Endothelial cell of umbilical vein (primary cell): ENCODE results near the gene PPP1R9A. TPM values are rescaled to one million over a fixed set of nuclear protein-coding genes. Genes with fewer than 3 reads are reported as not detected.

Experiments
- BruUV-seq: library from RNA; stranded (reverse); fragments of 400-500 nt; replicated peaks from 2 replicates; lab custom pipeline; 2021; lab: Mats Ljungman, UMichigan
- CTCF ChIA-PET: fragments of 300-600, 350-600 bp; sonication (Branson Sonifier 250); formaldehyde crosslinking; loops from one replicate; lab custom pipeline; 2021; ENCODE audit warnings: antibody characterized with exemption, inconsistent platforms; lab: Charles Lee
- POLR2A ChIA-PET: fragments of 300-600, 350-600 bp; sonication (Branson Sonifier 250); formaldehyde crosslinking; loops from one replicate; lab custom pipeline; 2021; ENCODE audit warnings: antibody characterized with exemption, inconsistent platforms; lab: Charles Lee
- DNase-seq: peaks from one replicate; pipeline ENCODE4 v3.0.0-alpha.2; 2011; ENCODE audit warnings: low read depth, low spot score
- FAIRE-seq: peaks from 2 replicates; lab custom pipeline; 2011; peaks lifted over from hg19 to GRCh38; lab: Jason Lieb, UNC
- H2AFZ ChIP-seq: 2 replicates; pipeline ENCODE4 v1.6.0; 2012; ENCODE audit warnings: low read depth, low read length, control low read depth, inconsistent platforms
- H3K27ac ChIP-seq: 2 replicates; pipeline ENCODE4 v1.5.1; 2011; ENCODE audit warnings: low read depth, mild to moderate bottlenecking, control low read depth, low read length, moderate library complexity; ENCODE audit not compliant: insufficient read depth
- H3K27me3 ChIP-seq, 2 experiments: 2 replicates each; pipeline versions ENCODE4 v1.6.0 to v1.6.1; 2011; ENCODE audit warnings: low read length in 2 of 2, mixed read lengths in 1 of 2; ENCODE audit not compliant: control insufficient read depth in 2 of 2, insufficient read depth in 2 of 2
- H3K36me3 ChIP-seq, 2 experiments: 2 replicates in 1 of 2; 3 replicates in 1 of 2; pipeline ENCODE4 v1.5.1; 2011; ENCODE audit warnings: low read length in 2 of 2, mild to moderate bottlenecking in 1 of 2, moderate library complexity in 1 of 2; ENCODE audit not compliant: control insufficient read depth in 2 of 2, insufficient read depth in 2 of 2; ENCODE audit errors: extremely low read depth in 1 of 2
- H3K4me1 ChIP-seq: 3 replicates; pipeline ENCODE4 v1.5.1; 2011; ENCODE audit warnings: mild to moderate bottlenecking, low read length; ENCODE audit not compliant: control insufficient read depth, insufficient read depth; ENCODE audit errors: extremely low read depth
- H3K4me2 ChIP-seq: 2 replicates; pipeline ENCODE4 v1.6.1; 2011; ENCODE audit warnings: low read length, control low read depth, mixed read lengths; ENCODE audit not compliant: insufficient read depth
- H3K4me3 ChIP-seq, 3 experiments: fragments of 200-600 bp in 1 of 3; sonication (generic), shearing (Covaris generic) in 1 of 3; replicated peaks in 1 of 3; 2 replicates each; pipeline ENCODE4 v1.5.1; 2011 to 2016; ENCODE audit warnings: control low read depth in 3 of 3, low read length in 3 of 3, mild to moderate bottlenecking in 2 of 3, inconsistent platforms in 1 of 3, low read depth in 1 of 3, moderate library complexity in 1 of 3; ENCODE audit not compliant: insufficient read depth in 1 of 3
- H3K79me2 ChIP-seq: 2 replicates; pipeline ENCODE4 v1.6.0; 2012; ENCODE audit warnings: low read length, inconsistent platforms; ENCODE audit not compliant: control insufficient read depth, insufficient read depth
- H3K9ac ChIP-seq: replicated peaks from 2 replicates; pipeline ENCODE3; 2011; ENCODE audit warnings: low read length, control low read depth; ENCODE audit not compliant: insufficient read depth; ENCODE audit errors: extremely low read depth
- H3K9me1 ChIP-seq: replicated peaks from 3 replicates; pipeline ENCODE4 v1.6.0; 2011; ENCODE audit warnings: mild to moderate bottlenecking, low read length; ENCODE audit not compliant: control insufficient read depth, insufficient read depth; ENCODE audit errors: extremely low read depth
- H3K9me3 ChIP-seq: replicated peaks from 2 replicates; pipeline ENCODE4 v1.5.1; 2012; ENCODE audit warnings: low read length, inconsistent platforms; ENCODE audit not compliant: control insufficient read depth, insufficient read depth
- H4K20me1 ChIP-seq: replicated peaks from 2 replicates; pipeline ENCODE3; 2011; ENCODE audit warnings: mild to moderate bottlenecking, low read length; ENCODE audit not compliant: control insufficient read depth, insufficient read depth; ENCODE audit errors: extremely low read depth
- CTCF ChIP-seq, 2 donors: IDR thresholded peaks; 1 replicate in 1 of 2; 2 replicates in 1 of 2; pipeline ENCODE4 v1.5.1; 2011; ENCODE audit warnings: low read length in 2 of 2, mild to moderate bottlenecking in 2 of 2, moderate library complexity in 2 of 2, control low read depth in 1 of 2, inconsistent platforms in 1 of 2, low read depth in 1 of 2; ENCODE audit not compliant: insufficient read depth in 1 of 2; ENCODE audit errors: extremely low read depth in 1 of 2
- EZH2 ChIP-seq: IDR thresholded peaks from 2 replicates; pipeline ENCODE4 v1.6.1; 2012; ENCODE audit warnings: borderline replicate concordance, low read depth, mild to moderate bottlenecking, moderate library complexity, low read length, inconsistent platforms; ENCODE audit not compliant: severe bottlenecking
- FOS ChIP-seq: IDR thresholded peaks from 2 replicates; pipeline ENCODE4 v1.6.1; 2011; ENCODE audit warnings: mild to moderate bottlenecking, low read length, moderate library complexity, borderline replicate concordance; ENCODE audit not compliant: insufficient read depth
- GATA2 ChIP-seq: IDR thresholded peaks from 2 replicates; pipeline ENCODE4 v1.7.0; 2011; ENCODE audit warnings: low read depth, mild to moderate bottlenecking, moderate library complexity, mixed read lengths, low read length; ENCODE audit not compliant: insufficient read length, insufficient read depth
- JUN ChIP-seq: IDR thresholded peaks from 2 replicates; pipeline ENCODE4 v1.6.1; 2011; ENCODE audit warnings: borderline replicate concordance, low read depth; ENCODE audit not compliant: insufficient read length, insufficient read depth
- MAX ChIP-seq: IDR thresholded peaks from 2 replicates; pipeline ENCODE4 v1.6.1; 2011; ENCODE audit not compliant: insufficient read depth, insufficient read length
- MYC ChIP-seq: IDR thresholded peaks from one replicate; pipeline ENCODE4 v1.6.1; 2011; ENCODE audit warnings: mild to moderate bottlenecking, low read depth, low read length
- POLR2A ChIP-seq: IDR thresholded peaks from 2 replicates; pipeline ENCODE4 v1.6.1; 2012; ENCODE audit warnings: low read depth, mild to moderate bottlenecking, control low read depth, low read length
- POLR2AphosphoS5 ChIP-seq: IDR thresholded peaks from 2 replicates; pipeline ENCODE4 v1.6.1; 2012; ENCODE audit warnings: low read depth, mild to moderate bottlenecking, control low read depth, low read length, moderate library complexity; ENCODE audit not compliant: insufficient read depth
- dilution Hi-C: fragments of 300-500 bp; cut with MboI; formaldehyde crosslinking; loops from one replicate; pipeline ENCODE4 v1.15.0; 2019; ENCODE audit warnings: low sequenced_read_pairs; ENCODE audit not compliant: extremely low pct_ligation_motif_present
- intact Hi-C: fragments of 100-400 bp; cut with micrococcal nuclease; formaldehyde crosslinking; loops from one replicate; pipeline ENCODE4 v1.10.0; 2022
- polyA plus RNA-seq, 4 experiments: library from polyadenylated mRNA; depleted of rRNA in 3 of 4; stranded (reverse) in 3 of 4; unstranded in 1 of 4; fragments of >200 nt; gene quantifications; 2 replicates each; pipeline versions ENCODE4 v1.2.1 to v1.2.3, GENCODE V29; 2011 to 2012; ENCODE audit warnings: missing spikeins in 1 of 4
- total RNA-seq: library from RNA; stranded (reverse); gene quantifications from 2 replicates; pipeline ENCODE4 v1.2.3, GENCODE V29; 2021

Gene PPP1R9A
- total and polyA plus RNA-seq, 2 donors (not counting 3 experiments of a cell fraction or from before 2014, with no cell fraction given): 0.50 to 3.0 TPM

GRCh38 chr7:95062901-95063300 lies 155.5 kb downstream of the PPP1R9A start:
- no peak overlapping the region for H3K27ac ChIP-seq
- no peak overlapping the region for H3K4me3 ChIP-seq
- H2AFZ ChIP-seq: no peak overlapping the region
- ChIA-PET POLR2A (no interaction called here), CTCF (no interaction called here)
- dilution Hi-C loops: no loop called here
- BruUV-seq: no TSS peak
- H3K9me3 ChIP-seq: no peaks in the 10 kb centered on the region
- intact Hi-C loops: no loop called here
- H3K4me1 ChIP-seq: no peaks in the 10 kb centered on the region
- FAIRE-seq: no peak
- H4K20me1 ChIP-seq: no peaks in the 10 kb centered on the region
- H3K79me2 ChIP-seq: no peaks in the 10 kb centered on the region
- no peaks in the 10 kb centered on the region for H3K27me3 ChIP-seq
- no peak overlapping the region for H3K4me2 ChIP-seq
- H3K9ac ChIP-seq: no peak overlapping the region
- H3K36me3 ChIP-seq: no peaks in the 10 kb centered on the region
- DNase-seq: no peak
- TF ChIP-seq MAX (no peak), POLR2A (no peak), GATA2 (no peak), EZH2 (no peak), MYC (no peak), CTCF (IDR thresholded peaks at IDR 0.05; ENCODE audit: extremely low read depth in 1 of 2, insufficient read depth in 1 of 2, low read depth in 1 of 2, low read length in 2 of 2) (no peak), FOS (no peak), POLR2AphosphoS5 (no peak), JUN (no peak)
- H3K9me1 ChIP-seq: no peaks in the 10 kb centered on the region
